Cardiac fibroblast (primary cell): Measurements from ENCODE around the gene BCDIN3D.

Experiments
- DNase-seq, 2 donors: peaks; one replicate each; pipeline versions ENCODE4 v3.0.0 to v3.0.0-alpha.2; 2010; ENCODE audit warnings: low read depth in 2 of 2
- H3K4me3 ChIP-seq, 2 donors: replicated peaks in 1 of 2; 1 replicate in 1 of 2; 2 replicates in 1 of 2; pipeline ENCODE4 v1.5.1; 2011; ENCODE audit warnings: low read depth in 2 of 2, low read length in 2 of 2, mild to moderate bottlenecking in 2 of 2, moderate library complexity in 1 of 2
- CTCF ChIP-seq: IDR thresholded peaks from one replicate; pipeline ENCODE4 v1.5.1; 2011; ENCODE audit warnings: low read depth, mild to moderate bottlenecking, low read length, inconsistent platforms

The BCDIN3D gene

GRCh38 chr12:49821373-49822287, 21.3 kb downstream of the BCDIN3D start:
- no peak overlapping the region for H3K4me3 ChIP-seq
- no peak for DNase-seq
- TF ChIP-seq CTCF = no peak

GRCh38 chr12:49819786-49820185, 23.1 kb downstream of the BCDIN3D start:
- DNase-seq = no peak
- no peak overlapping the region for H3K4me3 ChIP-seq
- TF ChIP-seq CTCF = no peak

GRCh38 chr12:49818241-49818895, 24.5 kb downstream of the BCDIN3D start:
- DNase-seq = no peak
- no peak for TF ChIP-seq CTCF
- H3K4me3 ChIP-seq = no peak overlapping the region

GRCh38 chr12:49813131-49813530, 29.8 kb downstream of the BCDIN3D start:
- DNase-seq = no peak
- no peak overlapping the region for H3K4me3 ChIP-seq
- no peak for TF ChIP-seq CTCF

- DNase-seq = no peak
- no peak overlapping the region for H3K4me3 ChIP-seq
These were observed 30.9 kb downstream of the BCDIN3D start for GRCh38 chr12:49811961-49812401.

GRCh38 chr12:49811136-49811535, 31.8 kb downstream of the BCDIN3D start:
- TF ChIP-seq CTCF = no peak
- DNase-seq = no peak
- H3K4me3 ChIP-seq = no peak overlapping the region

More at GRCh38 chr12:49811961-49812401, 30.9 kb downstream of the BCDIN3D start:
- TF ChIP-seq CTCF = no peak
